Ishikawa (cell line): Measurements from ENCODE around the gene ERVK3-1.

Source experiments
- CEBPB ChIP-seq: IDR thresholded peaks from 2 replicates; pipeline ENCODE4 v1.6.1; 2012
- CREB1 ChIP-seq: IDR thresholded peaks from 2 replicates; pipeline ENCODE4 v1.6.1; 2012; ENCODE audit warnings: low read depth
- EGR1 ChIP-seq: IDR thresholded peaks from 2 replicates; pipeline ENCODE4 v1.6.1; 2012
- EP300 ChIP-seq: IDR thresholded peaks from 2 replicates; pipeline ENCODE4 v1.6.1; 2012; ENCODE audit warnings: borderline replicate concordance
- FOXM1 ChIP-seq: IDR thresholded peaks from 2 replicates; pipeline ENCODE4 v1.6.1; 2012; ENCODE audit warnings: low read depth, borderline replicate concordance
- MAX ChIP-seq: IDR thresholded peaks from 2 replicates; pipeline ENCODE4 v1.6.1; 2012
- NFIC ChIP-seq: IDR thresholded peaks from 2 replicates; pipeline ENCODE4 v1.6.1; 2012
- RAD21 ChIP-seq: IDR thresholded peaks from 2 replicates; pipeline ENCODE4 v1.6.1; 2012; ENCODE audit warnings: low read depth
- REST ChIP-seq: IDR thresholded peaks from 2 replicates; pipeline ENCODE4 v1.6.1; 2012; ENCODE audit warnings: low read depth, mild to moderate bottlenecking
- TAF1 ChIP-seq: IDR thresholded peaks from 2 replicates; pipeline ENCODE4 v1.6.1; 2012; ENCODE audit warnings: low read depth, mild to moderate bottlenecking
- TCF12 ChIP-seq: IDR thresholded peaks from 2 replicates; pipeline ENCODE4 v1.6.1; 2012; ENCODE audit warnings: low read depth
- TEAD4 ChIP-seq: IDR thresholded peaks from 2 replicates; pipeline ENCODE4 v1.6.1; 2012
- USF1 ChIP-seq: IDR thresholded peaks from 2 replicates; pipeline ENCODE4 v1.6.1; 2012
- YY1 ChIP-seq: IDR thresholded peaks from 2 replicates; pipeline ENCODE4 v1.6.1; 2012; ENCODE audit warnings: low read depth
- ZBTB7A ChIP-seq: IDR thresholded peaks from 2 replicates; pipeline ENCODE4 v1.6.1; 2012; ENCODE audit warnings: low read depth

Gene ERVK3-1

GRCh38 chr19:58336820-58337219 lies 31.6 kb downstream of the ERVK3-1 start:
- no peak for TF ChIP-seq REST

GRCh38 chr19:58338336-58338735 lies 33.2 kb downstream of the ERVK3-1 start:
- TF ChIP-seq YY1 = no peak
- TF ChIP-seq REST = no peak
- TF ChIP-seq RAD21 = no peak

GRCh38 chr19:58338825-58339558 lies 33.8 kb downstream of the ERVK3-1 start:
- TF ChIP-seq NFIC (no peak), MAX (no peak), YY1 (no peak), REST (no peak), FOXM1 (no peak), TAF1 (no peak), TEAD4 (no peak), CREB1 (no peak)

GRCh38 chr19:58345558-58345957 lies 40.4 kb downstream of the ERVK3-1 start:
- no peak for TF ChIP-seq RAD21
- no peak for TF ChIP-seq TCF12
- TF ChIP-seq ZBTB7A = no peak
- no peak for TF ChIP-seq TAF1

GRCh38 chr19:58346961-58347929 lies 42.1 kb downstream of the ERVK3-1 start:
- no peak for TF ChIP-seq TEAD4
- no peak for TF ChIP-seq FOXM1
- no peak for TF ChIP-seq EP300
- TF ChIP-seq NFIC = 0 out of 2 replicates have a peak, but pooled peaks have one; percentile 14
- TF ChIP-seq CREB1 = 0 out of 2 replicates have a peak, but pooled peaks have one; percentile 55
- TF ChIP-seq YY1 = 0 out of 2 replicates have a peak, but pooled peaks have one; percentile 43
- no peak for TF ChIP-seq CEBPB
- no peak for TF ChIP-seq EGR1
- no peak for TF ChIP-seq RAD21
- TF ChIP-seq ZBTB7A = peak; percentile 89
- TF ChIP-seq MAX = peak; percentile 82
- peak; percentile 31 for TF ChIP-seq TAF1
- TF ChIP-seq TCF12 = no peak; the same call in 1 of the 2 replicates
- peak; percentile 12; the same call in 1 of the 2 replicates for TF ChIP-seq USF1
- TF ChIP-seq REST = 0 out of 2 replicates have a peak, but pooled peaks have one; percentile 15
